OCI-LY3 (cell line): ENCODE measurements around the gene PRSS23.
"Not testable (repeated sequence)": the region's sequence is repeated elsewhere in the genome, so short reads cannot be mapped to it uniquely, and the experiment has no call there.

Experiments
- H2AFZ ChIP-seq: fragments of 200-600, 300-600 bp; shearing (Covaris generic); 2 replicates; pipeline ENCODE4 v1.6.0; 2014; ENCODE audit warnings: antibody characterized with exemption, low read depth, low read length
- H3K27ac ChIP-seq: fragments of 200-600, 300-600 bp; sonication (generic); 2 replicates; pipeline ENCODE4 v1.5.1; 2014; ENCODE audit warnings: mild to moderate bottlenecking, low read length, moderate library complexity, mixed read lengths
- H3K27me3 ChIP-seq: fragments of 200-600, 300-600 bp; sonication (generic); 2 replicates; pipeline ENCODE4 v1.6.1; 2014; ENCODE audit warnings: low read depth, low read length, mixed read lengths
- H3K36me3 ChIP-seq: fragments of 200-600, 300-600 bp; sonication (generic); replicated peaks from 2 replicates; pipeline ENCODE3; 2014; ENCODE audit warnings: low read depth, low read length, mixed read lengths
- H3K4me1 ChIP-seq: fragments of 300-600, 200-600 bp; sonication (generic); 2 replicates; pipeline ENCODE4 v1.6.1; 2014; ENCODE audit warnings: low read length, mixed read lengths
- H3K4me2 ChIP-seq: fragments of 200-600, 300-600 bp; sonication (generic); 2 replicates; pipeline ENCODE4 v1.6.1; 2014; ENCODE audit warnings: low read length, mixed read lengths
- H3K4me3 ChIP-seq: fragments of 300-600, 200-600 bp; sonication (generic); 2 replicates; pipeline ENCODE4 v1.5.1; 2014; ENCODE audit warnings: antibody characterized with exemption, mild to moderate bottlenecking, low read length, moderate library complexity
- H3K79me2 ChIP-seq: fragments of 300-600, 200-600 bp; shearing (Covaris generic); 2 replicates; pipeline ENCODE4 v1.6.1; 2014; ENCODE audit warnings: mild to moderate bottlenecking, low read length, mixed read lengths
- H3K9ac ChIP-seq: fragments of 300-600, 200-600 bp; shearing (Covaris generic); 2 replicates; pipeline ENCODE4 v1.6.0; 2014; ENCODE audit warnings: mild to moderate bottlenecking, low read length, moderate library complexity
- H3K9me3 ChIP-seq: fragments of 200-600, 300-600 bp; shearing (Covaris generic); 2 replicates; pipeline ENCODE4 v1.6.1; 2014; ENCODE audit warnings: low read length, mixed read lengths; ENCODE audit not compliant: insufficient read depth
- H4K20me1 ChIP-seq: fragments of 200-600, 300-600 bp; sonication (generic); 2 replicates; pipeline ENCODE4 v1.6.1; 2016; ENCODE audit warnings: low read length, mixed read lengths; ENCODE audit not compliant: insufficient read depth
- CTCF ChIP-seq: fragments of 200-600, 300-600 bp; sonication (generic); IDR thresholded peaks from 2 replicates; pipeline ENCODE4 v1.5.1; 2014; ENCODE audit warnings: antibody characterized with exemption, low read length, low read depth
- EZH2phosphoT487 ChIP-seq: fragments of 200-600 bp; shearing (Covaris generic); IDR thresholded peaks from 2 replicates; pipeline ENCODE4 v1.6.1; 2018; ENCODE audit warnings: antibody characterized with exemption, mixed run types, low read depth

The PRSS23 gene

GRCh38 chr11:86844762-86845508, 44.6 kb downstream of the PRSS23 start:
- not testable (repeated sequence) for H2AFZ ChIP-seq, H3K4me1 ChIP-seq, H3K9ac ChIP-seq, H3K79me2 ChIP-seq, H3K36me3 ChIP-seq, H3K27ac ChIP-seq, H3K4me2 ChIP-seq, H3K27me3 ChIP-seq, H4K20me1 ChIP-seq, H3K9me3 ChIP-seq, H3K4me3 ChIP-seq

GRCh38 chr11:86848132-86848531, 47.8 kb downstream of the PRSS23 start:
- Histone ChIP-seq H3K79me2 (no peaks in the 10 kb centered on the region), H3K4me1 (no peaks in the 10 kb centered on the region), H3K4me2 (no peak overlapping the region), H3K27me3 (no peaks in the 10 kb centered on the region), H4K20me1 (no peaks in the 10 kb centered on the region), H2AFZ (no peak overlapping the region), H3K4me3 (no peak overlapping the region), H3K27ac (no peak overlapping the region), H3K9ac (no peak overlapping the region), H3K9me3 (no peaks in the 10 kb centered on the region), H3K36me3 (no peaks in the 10 kb centered on the region)
- TF ChIP-seq EZH2phosphoT487, result no peak
- no peak for TF ChIP-seq CTCF

- Histone ChIP-seq H3K36me3 (no peaks in the 10 kb centered on the region), H2AFZ (no peak overlapping the region), H3K9ac (no peak overlapping the region), H3K4me3 (no peak overlapping the region), H3K9me3 (no peaks in the 10 kb centered on the region), H4K20me1 (no peaks in the 10 kb centered on the region), H3K79me2 (no peaks in the 10 kb centered on the region), H3K27me3 (no peaks in the 10 kb centered on the region), H3K4me1 (no peaks in the 10 kb centered on the region), H3K4me2 (no peak overlapping the region), H3K27ac (no peak overlapping the region)
- TF ChIP-seq EZH2phosphoT487 (no peak), CTCF (no peak)
These were observed 49.3 kb downstream of the PRSS23 start for GRCh38 chr11:86849679-86850078.
